HG02884 (cell line): ENCODE results near the gene FEV.

ENCODE experiments used
- ATAC-seq: cut with Tn5 transposase; IDR thresholded peaks from one replicate; pipeline ENCODE4 v1.9.1; 2021; ENCODE audit warnings: mild to moderate bottlenecking, moderate library complexity; ENCODE audit not compliant: unreplicated experiment

The FEV gene

DNA sequence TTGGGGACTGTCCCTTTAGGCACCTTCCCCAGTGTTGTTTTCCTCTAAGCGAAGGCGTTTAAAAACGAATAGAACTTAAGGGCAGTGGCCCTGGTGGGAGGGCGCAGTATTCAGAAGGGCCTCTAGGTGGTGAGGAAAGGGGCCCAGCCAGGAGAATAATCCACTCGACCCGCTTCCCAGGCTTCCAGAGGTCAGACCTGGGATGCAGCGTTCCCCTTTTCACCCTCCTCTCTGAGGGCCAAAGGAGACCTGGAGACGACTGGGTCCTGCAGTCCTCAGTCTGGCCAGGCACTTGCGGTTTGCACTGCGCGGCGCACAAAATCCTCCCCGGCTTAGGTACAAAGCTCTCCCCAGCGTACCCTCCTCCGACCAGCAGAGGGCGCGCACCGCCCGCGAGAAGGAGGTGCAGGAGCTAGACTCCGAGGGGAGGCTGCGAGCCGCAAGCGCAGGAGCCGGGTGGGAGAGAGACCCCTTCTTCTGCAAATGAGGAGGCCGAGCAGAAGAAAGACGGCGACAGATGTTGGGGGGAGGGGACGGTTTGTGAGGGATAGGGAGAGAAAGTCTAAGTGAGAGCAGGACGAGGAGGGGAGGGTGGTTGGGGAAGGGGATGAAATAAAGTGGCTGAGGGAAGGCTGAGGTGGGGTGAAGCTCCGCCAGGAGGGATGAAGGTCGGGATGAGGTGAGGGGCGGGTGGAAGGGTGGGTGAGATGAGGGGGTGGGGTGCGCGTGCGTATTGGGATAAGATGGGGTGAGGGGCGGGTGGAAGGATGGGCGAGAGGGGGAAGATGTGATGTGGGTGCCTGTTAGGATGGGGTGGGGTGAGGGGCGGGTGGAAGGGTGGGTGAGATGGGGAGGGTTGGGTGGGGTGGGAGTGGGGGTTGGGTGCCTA is 4.9 kb downstream of the FEV start:
- peak; percentile 91 for ATAC-seq

DNA sequence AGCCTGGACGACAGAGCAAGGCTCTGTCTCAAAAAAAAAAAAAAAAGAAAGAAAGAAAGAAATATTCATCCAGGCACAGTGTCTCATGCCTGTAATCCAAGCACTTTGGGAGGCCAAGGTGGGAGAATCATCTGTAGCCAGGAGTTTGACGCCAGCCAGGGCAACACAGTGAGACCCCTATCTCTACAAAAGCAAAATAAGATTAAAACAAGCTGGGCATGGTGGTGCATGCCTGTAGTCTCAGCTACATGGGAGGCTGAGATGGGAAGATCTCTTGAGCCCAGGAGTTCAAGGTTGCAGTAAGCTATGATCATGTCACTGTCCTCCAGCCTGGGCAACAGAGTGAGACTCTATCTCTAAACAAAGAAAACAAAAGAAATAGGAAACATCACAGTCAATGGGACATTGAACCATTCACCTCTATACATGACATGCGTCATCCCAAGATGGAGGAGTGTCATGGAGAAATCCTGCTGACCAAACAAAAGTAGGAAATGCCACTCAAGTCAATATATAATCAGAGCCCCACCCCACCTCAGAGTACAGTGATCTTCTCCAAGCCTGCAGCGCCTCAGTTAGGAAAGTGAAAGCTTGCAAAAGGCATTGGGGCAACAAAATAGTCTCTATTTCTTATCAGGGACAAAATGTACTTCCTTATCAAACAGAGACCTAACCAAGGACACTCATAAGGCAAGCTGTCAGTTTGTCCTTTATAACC is 9.8 kb downstream of the FEV start:
- no peak for ATAC-seq

DNA sequence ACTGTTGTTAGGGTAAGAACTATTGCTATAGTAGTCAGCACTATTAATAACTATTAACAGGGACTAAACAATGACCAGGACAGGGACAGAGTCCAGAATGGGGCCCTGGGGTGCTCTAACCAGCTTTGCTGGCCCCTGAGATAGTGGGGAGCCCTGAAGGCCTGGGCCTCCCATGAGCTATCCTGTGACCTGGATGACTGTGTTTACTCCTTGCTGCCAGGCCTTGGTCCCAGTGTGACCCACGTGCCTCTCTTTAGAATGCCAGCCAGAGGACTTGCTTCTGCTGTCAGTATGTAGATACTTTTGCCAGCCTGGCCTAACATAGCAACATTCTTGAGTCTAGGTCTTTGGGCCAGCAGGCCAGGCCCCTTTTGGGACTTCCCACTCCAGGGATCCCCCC is 14.1 kb downstream of the FEV start:
- no peak for ATAC-seq

DNA sequence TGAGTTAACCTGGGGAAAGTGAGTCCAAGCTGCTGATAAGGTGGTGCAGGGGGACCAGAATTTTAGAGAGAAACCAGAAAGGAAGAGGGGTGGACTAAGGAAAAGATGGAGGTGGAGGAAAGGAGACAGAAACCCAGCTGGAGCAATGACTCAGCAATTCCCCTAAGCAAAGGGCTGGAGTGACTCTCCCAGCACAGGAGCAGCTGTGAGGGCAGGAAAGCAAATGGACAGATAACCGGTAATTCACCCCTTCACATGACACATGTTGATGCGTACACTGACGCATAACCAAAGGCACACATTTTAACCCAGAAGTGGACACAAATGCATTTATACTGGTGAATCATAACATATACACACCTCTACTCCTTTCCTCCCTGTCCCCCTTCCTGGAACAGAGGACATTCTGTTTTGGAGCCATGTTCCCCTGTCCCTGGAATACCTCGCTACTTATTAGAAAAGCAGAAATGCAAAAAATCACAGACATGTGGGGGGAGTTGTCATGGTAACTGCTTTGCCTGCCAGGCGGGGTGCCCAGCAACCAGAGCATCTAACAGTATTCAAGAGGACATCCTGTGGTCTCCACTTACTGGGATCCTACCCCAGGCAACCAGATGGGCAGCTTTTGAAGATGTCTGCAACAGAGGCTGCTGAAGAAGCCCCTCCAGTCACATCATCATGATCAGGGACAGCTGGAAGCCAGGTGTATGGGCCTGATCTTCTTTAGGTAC is 20.8 kb downstream of the FEV start:
- ATAC-seq, result no peak

DNA sequence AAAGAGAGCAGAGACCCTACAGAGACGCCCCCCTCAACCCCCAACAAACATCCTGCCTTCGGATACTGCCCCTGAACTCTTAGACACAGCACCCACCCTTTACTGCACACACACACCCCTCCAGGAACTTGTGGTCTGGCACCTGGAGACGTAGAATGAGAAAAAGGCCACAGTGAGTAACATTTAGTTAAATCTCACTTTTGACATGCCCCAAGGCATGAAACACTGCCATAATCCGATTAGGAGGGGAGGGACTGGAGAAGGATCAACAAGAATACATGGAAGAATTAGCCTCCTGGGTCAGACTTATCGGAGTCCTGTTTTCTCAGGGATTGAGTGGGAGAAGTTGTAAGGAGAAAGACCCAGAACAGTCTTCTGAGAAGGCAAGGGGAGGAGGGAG is 21.4 kb downstream of the FEV start:
- no peak for ATAC-seq

DNA sequence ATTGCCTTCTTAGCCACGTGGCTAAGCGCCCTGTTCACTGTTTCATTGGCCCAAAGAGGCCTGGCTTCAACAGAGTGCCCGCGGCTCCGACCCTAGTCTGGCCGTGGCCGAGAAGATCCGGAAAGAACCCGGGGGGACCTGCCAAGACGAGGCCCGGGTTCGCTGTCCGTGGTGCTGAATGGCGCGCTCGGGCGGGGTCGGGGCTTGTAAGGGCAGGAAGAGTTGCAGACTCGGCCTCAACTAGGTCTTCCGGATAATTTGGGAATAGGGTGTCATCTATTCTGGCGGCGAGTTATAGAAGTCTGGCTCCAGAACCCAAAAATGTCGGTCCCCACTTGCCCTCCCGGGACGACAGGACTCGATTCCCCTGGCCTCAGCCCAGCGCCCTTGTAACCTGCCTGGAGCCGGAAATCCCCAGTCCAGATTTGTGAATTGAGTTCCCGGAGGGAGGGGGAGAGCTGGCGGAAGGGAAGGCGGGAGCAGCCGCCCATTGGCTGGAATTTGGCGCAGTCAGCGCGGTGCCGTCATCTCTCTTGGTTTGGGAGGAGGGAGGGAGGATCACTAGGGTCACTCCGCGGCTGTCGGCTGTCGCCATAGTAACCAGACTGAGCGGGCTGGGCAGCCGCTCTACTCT is 22.0 kb downstream of the FEV start:
- no peak for ATAC-seq

DNA sequence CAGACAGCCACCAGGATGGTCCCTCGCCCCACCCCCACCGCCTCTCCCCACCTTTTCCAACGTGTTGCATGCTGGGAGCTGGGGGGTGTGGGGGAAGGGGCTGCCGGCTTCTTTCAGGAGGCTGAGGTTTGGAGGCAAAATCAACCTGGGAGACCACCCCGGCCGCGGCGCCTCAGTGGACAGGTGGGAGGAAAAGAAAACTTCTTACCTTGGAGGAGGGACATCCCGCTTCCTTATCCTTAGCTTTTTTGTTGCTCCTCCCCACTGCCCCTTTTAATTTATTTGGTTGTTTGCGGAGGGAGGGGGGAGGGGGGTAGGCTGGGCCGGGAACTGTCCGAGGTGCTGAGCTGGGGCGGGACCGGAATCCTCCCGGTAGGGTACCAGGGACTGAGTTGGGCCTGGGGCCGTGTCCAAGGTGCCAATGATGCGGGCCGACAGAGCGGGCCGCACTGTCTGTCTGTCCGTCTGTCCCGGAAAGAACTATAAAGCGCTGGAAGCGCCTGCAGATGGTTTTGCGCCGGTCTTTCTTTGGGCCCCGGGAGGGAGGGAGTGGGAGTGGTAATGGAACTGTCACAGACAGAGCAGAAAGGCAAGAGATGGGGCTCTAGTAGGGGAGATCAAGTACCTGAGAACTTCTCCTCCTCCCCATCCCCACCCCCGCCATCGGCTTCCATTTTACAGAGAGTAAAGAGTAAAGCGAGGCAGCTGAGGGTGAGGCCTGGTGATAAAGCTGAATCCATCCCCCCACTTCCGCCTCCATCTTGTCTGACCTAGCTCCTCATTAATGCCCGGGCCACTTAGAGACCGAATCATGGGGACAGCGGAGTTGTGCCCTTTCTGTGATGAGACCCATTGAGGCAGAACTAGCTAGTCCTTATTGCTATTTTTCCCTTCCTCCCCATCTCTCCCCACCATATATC is 23.1 kb downstream of the FEV start:
- no peak for ATAC-seq

DNA sequence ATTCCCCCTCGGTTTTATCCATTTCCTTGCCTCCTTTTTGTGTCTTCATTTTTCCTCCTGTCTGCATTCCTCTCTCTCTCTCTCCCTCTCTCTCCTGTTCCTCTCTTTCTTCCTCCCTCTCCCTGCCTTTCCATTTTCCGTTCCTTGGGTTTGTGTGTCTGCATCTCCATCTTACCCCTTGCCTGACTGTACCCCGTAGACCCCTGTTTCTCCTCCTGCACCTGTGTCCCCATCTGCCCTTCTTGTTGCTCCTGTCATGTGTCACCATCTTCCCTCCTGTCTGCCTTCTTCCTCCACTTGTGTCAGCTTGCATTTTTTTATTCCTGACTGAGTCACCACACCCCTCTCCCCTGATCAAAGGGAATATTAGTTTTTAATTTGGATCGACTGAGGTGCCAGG is 23.8 kb downstream of the FEV start:
- ATAC-seq, result no peak

DNA sequence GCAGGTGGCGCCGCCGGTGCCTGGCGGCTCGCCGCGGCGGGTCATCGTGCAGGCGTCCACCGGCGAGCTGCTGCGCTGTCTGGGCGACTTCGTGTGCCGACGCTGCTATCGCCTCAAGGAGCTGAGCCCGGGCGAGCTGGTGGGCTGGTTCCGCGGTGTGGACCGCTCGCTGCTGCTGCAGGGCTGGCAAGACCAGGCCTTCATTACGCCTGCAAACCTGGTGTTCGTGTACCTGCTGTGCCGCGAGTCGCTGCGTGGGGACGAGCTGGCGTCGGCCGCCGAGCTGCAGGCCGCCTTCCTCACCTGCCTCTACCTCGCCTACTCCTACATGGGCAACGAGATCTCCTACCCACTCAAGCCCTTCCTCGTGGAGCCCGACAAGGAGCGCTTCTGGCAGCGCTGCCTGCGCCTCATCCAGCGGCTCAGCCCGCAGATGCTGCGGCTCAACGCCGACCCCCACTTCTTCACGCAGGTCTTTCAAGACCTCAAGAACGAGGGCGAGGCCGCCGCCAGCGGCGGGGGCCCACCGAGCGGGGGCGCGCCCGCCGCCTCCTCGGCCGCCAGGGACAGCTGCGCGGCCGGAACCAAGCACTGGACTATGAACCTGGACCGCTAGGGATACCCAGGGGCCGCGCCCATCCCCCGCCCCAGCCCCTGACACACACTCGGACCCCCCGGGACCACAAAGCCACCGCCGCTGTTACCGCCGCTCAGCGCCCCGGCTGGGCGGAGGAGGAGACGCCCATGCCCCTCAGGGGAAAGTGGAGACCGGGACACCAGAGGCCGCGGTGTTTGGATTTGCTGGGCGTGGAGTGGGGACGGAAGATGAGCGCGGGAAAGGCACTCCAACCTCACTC is 24.4 kb downstream of the FEV start:
- ATAC-seq, result no peak

DNA sequence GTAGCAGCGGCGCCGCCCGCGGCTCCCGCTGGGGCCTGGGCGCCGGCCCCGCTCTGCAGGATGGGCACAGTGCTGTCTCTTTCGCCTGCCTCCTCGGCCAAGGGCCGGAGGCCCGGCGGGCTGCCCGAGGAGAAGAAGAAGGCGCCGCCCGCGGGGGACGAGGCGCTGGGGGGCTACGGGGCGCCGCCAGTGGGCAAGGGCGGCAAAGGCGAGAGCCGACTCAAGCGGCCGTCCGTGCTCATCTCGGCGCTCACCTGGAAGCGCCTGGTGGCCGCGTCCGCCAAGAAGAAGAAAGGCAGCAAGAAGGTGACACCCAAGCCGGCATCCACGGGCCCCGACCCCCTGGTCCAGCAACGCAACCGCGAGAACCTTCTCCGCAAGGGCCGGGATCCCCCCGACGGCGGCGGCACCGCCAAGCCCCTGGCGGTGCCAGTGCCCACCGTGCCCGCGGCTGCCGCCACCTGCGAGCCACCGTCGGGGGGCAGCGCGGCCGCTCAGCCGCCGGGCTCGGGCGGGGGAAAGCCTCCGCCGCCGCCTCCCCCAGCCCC is 25.1 kb downstream of the FEV start:
- no peak for ATAC-seq

DNA sequence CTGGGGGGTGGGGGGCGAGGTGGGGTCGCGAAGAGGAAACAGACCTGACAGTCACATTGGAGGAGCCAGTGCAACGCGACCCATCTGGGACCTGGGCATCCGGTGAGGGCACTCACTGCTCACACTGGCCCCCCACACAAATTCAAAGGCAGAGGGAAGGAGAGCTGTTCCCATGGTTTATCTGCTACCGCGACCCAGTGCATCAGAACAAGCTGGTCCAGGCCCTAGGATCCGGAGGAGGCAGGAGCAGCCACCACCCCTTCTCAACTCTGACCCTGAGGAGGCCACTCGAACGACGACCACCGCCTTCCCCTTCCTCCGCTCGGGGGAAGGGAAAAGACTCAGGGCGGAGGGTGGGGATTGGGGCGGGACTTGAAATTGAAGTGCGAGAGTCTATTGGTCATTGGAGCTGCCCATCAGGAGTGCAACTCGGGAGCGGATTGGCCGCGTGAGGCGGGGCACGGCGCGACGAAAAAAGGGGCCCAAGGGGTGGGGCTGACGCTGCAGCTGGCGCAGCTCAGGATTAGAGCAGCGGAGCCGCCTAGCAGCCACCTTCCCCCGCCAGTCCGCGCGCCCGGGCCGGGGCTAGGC is 25.7 kb downstream of the FEV start, which contains the start of gene CDK5R2:
CDK5R2 (plus strand) TSS at position 526 of the 591 bp plus-strand sequence. CDS start 155 bp downstream, outside the sequence.
- ATAC-seq, result peak; percentile 98

DNA sequence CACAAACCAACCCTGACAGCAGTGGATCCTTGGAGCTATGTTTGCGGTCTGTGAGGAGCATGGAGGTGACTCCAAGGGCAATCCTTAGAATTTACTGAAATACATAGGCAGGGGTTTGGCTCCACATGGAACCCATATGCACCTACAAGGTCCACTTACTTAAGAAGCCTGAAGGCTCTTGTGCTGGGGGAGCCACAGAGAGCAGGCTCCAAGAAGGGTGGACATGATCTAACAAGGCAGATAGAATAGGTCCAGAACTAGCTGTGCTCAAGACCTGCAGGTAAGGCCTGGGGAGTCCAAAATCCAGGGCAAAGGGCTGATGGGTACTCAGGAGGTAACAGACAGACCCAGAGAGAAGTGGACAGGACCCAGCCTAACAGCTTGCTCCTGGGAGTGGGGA is 26.7 kb downstream of the FEV start:
- no peak for ATAC-seq

DNA sequence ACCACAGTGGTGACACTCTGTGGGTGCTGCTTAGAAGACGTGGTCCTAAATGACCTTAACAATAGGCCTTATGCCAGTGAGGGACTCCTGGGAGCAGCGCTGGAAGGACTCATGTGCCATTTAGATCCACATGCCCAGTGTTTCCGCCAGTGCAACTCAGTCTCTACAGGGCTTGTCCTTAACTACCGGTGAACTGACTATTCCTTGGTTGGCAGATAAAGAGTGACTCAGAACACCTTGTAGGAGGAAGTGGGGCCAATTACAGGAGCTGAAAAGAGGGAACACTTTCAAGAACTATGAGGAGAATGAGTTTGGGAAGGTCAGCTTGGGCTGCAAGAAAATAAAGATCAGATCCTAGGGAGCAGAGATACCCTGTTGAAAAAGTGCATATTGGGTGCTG is 27.3 kb downstream of the FEV start:
- ATAC-seq, result no peak

DNA sequence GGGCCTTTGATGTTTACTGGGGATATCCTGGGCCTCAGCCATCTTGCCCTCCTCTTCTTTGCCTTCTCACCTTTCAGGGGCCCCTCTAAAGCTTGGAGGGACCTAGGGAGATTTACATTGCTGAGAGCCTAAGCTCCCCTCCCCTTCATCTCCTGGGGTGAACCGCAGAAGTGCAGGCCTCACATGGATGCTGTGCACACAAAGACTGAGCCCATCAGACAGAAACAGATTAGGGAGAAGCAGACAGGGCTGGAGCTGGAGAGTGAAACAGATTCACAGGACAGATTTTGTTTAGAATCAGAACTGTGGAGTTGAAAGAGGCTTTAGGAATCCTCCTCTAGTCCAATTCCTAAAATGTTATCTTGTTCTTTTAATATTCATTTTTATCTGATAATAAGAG is 28.9 kb downstream of the FEV start:
- ATAC-seq, result no peak

DNA sequence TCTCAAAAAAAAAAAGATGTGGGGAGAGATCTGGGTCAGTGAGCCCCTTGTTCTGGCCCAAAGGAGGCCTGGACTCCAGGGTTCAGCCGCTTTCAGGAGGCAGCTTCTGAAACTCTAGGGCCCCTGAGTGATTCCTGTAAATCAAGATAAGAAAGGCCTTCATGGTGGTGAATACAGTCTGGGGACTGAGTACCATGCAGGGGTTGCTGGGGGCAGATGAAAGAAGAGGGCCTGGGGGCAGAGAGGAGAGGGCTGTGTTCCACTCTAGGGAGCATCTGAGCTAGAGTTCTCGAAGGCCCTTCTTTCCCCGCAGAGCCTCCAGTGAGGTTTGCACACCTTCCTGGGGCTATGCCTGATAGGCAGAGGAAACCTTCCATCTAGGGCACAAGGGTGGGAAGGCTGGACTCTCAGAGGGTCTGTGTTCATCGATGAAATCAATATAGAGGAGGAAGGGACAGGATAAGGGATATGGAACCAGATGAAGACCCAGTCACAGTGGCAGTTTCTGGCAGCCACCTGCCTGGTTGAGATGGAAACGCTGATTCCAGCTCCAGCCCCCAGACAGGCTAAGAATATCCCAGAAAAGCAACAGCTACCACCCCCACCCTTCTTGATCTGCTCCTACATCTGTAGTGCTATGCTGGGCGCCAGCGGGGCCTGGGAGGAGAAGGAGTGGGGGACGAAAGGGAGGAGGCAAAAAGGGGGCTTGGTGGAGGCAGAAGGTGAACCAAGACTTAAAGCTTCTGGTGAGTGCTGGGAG is 30.3 kb downstream of the FEV start:
- no peak for ATAC-seq

DNA sequence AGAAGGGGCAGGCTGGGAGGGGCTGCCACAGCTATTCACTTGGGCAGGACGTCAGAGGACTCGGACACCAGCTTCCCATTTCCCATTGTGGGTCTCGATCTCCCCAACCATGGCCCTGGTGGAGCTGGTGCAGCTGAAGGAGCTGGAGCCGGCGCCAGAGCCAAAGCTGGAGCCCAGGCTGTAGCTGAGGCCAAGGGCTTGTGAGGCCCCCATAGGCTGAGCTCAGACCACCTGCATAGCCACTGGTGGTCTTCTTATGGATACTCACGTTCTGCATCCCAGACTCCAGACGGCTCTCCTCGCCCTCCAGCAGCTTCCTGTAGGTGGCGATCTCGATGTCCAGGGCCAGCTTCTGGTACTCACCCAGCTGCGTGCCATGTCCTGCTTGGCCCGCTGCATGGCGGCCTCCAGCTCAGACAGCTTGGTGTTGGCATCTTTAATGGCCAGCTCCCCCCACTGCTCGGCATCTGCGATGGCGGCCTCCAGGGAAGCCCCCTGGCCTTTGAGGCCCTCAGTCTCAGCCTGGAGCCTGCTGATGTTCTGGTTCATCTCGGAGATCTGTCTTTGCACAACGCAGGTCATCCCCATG is 31.5 kb downstream of the FEV start:
- ATAC-seq, result no peak

DNA sequence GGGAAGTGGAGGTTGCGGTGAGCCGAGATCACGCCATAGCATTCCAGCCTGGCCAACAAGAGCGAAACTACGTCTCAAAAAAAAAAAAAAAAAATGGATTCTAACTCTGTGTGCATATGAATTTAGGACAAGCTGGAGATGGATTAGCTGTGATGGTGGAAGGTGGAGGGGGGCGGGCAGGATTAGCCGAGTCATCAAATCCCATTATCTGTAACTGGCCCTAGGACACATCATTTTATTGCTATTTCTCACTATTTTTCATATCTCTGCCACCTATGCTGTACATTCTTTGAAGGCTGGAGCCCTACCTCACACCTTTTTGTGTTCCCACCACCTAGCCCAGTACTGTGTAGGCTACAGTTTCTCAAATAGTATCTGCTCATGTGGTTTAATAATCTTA is 32.8 kb downstream of the FEV start:
- ATAC-seq, result no peak
